GM23248 (cell line): ENCODE data around the gene SRSF7. TPM values are rescaled to one million over a fixed set of nuclear protein-coding genes. Genes with fewer than 3 reads are reported as not detected.

Source experiments
- DNase-seq: peaks from one replicate; pipeline ENCODE4 v3.0.0-alpha.2; 2015
- H2AFZ ChIP-seq: fragments of 200-600 bp; sonication (generic); 2 replicates; pipeline ENCODE4 v1.6.1; 2016; ENCODE audit warnings: antibody characterized with exemption
- H3F3A ChIP-seq: fragments of 200-600 bp; sonication (generic); 2 replicates; pipeline ENCODE4 v1.6.1; 2016; ENCODE audit warnings: mild to moderate bottlenecking, antibody characterized with exemption, mixed run types; ENCODE audit not compliant: insufficient read depth
- H3K27ac ChIP-seq: fragments of 200-600 bp; sonication (generic); 2 replicates; pipeline ENCODE4 v1.5.1; 2016; ENCODE audit warnings: mild to moderate bottlenecking
- H3K27me3 ChIP-seq: fragments of 200-600 bp; sonication (generic); replicated peaks from 2 replicates; pipeline ENCODE4 v1.6.1; 2016; ENCODE audit warnings: mild to moderate bottlenecking; ENCODE audit not compliant: insufficient read depth
- H3K36me3 ChIP-seq: fragments of 200-600 bp; sonication (generic); 2 replicates; pipeline ENCODE4 v1.6.1; 2016; ENCODE audit warnings: low read depth, mild to moderate bottlenecking
- H3K4me1 ChIP-seq: fragments of 200-600 bp; sonication (generic); 2 replicates; pipeline ENCODE4 v1.6.1; 2016; ENCODE audit warnings: mild to moderate bottlenecking; ENCODE audit not compliant: insufficient read depth
- H3K4me2 ChIP-seq: fragments of 200-600 bp; sonication (generic); one replicate; pipeline ENCODE4 v1.6.1; 2016; ENCODE audit warnings: mild to moderate bottlenecking; ENCODE audit not compliant: unreplicated experiment
- H3K4me3 ChIP-seq: fragments of 200-600 bp; sonication (generic); 2 replicates; pipeline ENCODE4 v1.5.1; 2016; ENCODE audit warnings: mild to moderate bottlenecking
- H3K79me2 ChIP-seq: fragments of 200-600 bp; sonication (generic); 2 replicates; pipeline ENCODE4 v1.6.1; 2016; ENCODE audit warnings: mild to moderate bottlenecking; ENCODE audit not compliant: insufficient read depth
- H3K9ac ChIP-seq: fragments of 200-600 bp; sonication (generic); 2 replicates; pipeline ENCODE4 v1.6.1; 2016; ENCODE audit warnings: mild to moderate bottlenecking
- H3K9me2 ChIP-seq: fragments of 200-600 bp; sonication (generic); 2 replicates; pipeline ENCODE4 v1.6.1; 2016; ENCODE audit warnings: mixed run types, mild to moderate bottlenecking, moderate library complexity; ENCODE audit not compliant: insufficient read depth
- H3K9me3 ChIP-seq: fragments of 200-600 bp; sonication (generic); one replicate; pipeline ENCODE4 v1.6.1; 2017; ENCODE audit warnings: low read depth
- H4K20me1 ChIP-seq: fragments of 200-600 bp; sonication (generic); 2 replicates; pipeline ENCODE4 v1.6.0; 2016; ENCODE audit not compliant: insufficient read depth
- EZH2 ChIP-seq: fragments of 200-600 bp; sonication (generic); IDR thresholded peaks from 2 replicates; pipeline ENCODE4 v1.6.1; 2018; ENCODE audit warnings: antibody characterized with exemption, mild to moderate bottlenecking; ENCODE audit not compliant: insufficient read depth, poor library complexity, severe bottlenecking
- EZH2phosphoT487 ChIP-seq: fragments of 200-600 bp; sonication (generic); IDR thresholded peaks from 2 replicates; pipeline ENCODE4 v1.6.1; 2018; ENCODE audit warnings: antibody characterized with exemption, moderate library complexity, mild to moderate bottlenecking, low read depth; ENCODE audit not compliant: insufficient read depth
- WGBS, 2 experiments: methylation state at CpG; one replicate each; pipeline ENCODE4 v1.1.6; 2015 to 2017; ENCODE audit warnings: low lambda C conversion rate in 2 of 2, low coverage in 1 of 2; ENCODE audit errors: missing lambda C conversion rate in 2 of 2; 5-methylcytosine and 5-hydroxymethylcytosine counted together
- in situ Hi-C: fragments of 300-500 bp; cut with MboI; formaldehyde crosslinking; loops from 2 replicates; pipeline ENCODE4 v1.15.0; 2020
- polyA plus RNA-seq: library from polyadenylated mRNA; unstranded; fragments of >200 nt; fragmentation: Nextera tagmentation; extraction: Ambion mirVana; gene quantifications from 2 replicates; pipeline ENCODE4 v1.2.1, GENCODE V29; 2016
- total RNA-seq: library from RNA; depleted of rRNA; stranded (reverse); fragments of >200 nt; shearing (Covaris generic); gene quantifications from 2 replicates; pipeline ENCODE4 v1.2.3, GENCODE V29; 2014

The SRSF7 gene
- total and polyA plus RNA-seq, 2 experiments from 2014 or later = 86.5 to 156 TPM

DNA sequence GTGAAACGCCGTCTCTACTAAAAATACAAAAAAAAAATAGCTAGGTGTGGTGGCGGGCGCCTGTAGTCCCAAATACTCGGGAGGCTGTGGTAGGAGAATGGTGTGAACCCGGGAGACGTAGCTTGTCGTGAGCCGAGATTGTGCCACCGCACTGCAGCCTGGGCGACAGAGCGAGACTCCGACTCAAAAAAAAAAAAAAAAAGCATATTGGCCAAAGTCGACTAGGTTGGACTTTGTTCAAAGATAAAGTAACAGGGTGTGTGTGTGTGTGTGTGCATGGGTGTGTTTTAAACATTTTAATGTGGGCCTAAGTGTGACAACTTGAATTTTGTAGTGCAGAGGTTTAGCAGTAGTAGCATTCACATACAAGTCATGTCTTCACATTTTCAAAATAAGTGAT, 38.5 kb upstream of the SRSF7 start:
- H3K4me1 ChIP-seq = no peaks in the 10 kb centered on the region
- no peaks in the 10 kb centered on the region for H3K27me3 ChIP-seq
- no peaks in the 10 kb centered on the region for H3K36me3 ChIP-seq
- H2AFZ ChIP-seq = no peak overlapping the region
- in situ Hi-C loops = no loop called here
- H3K9me2 ChIP-seq = no peaks in the 10 kb centered on the region
- no peaks in the 10 kb centered on the region for H3K9me3 ChIP-seq
- WGBS, 2 experiments = 93 to 94% methylated on average over 14 of the region's 14 CpGs
- no peaks in the 10 kb centered on the region for H3F3A ChIP-seq
- TF ChIP-seq EZH2phosphoT487 (no peak), EZH2 (no peak)
- no peak overlapping the region for H3K9ac ChIP-seq
- no peaks in the 10 kb centered on the region for H4K20me1 ChIP-seq
- H3K27ac ChIP-seq = no peak overlapping the region
- H3K79me2 ChIP-seq = no peaks in the 10 kb centered on the region
- DNase-seq = no peak
- H3K4me2 ChIP-seq = no peak overlapping the region
- no peak overlapping the region for H3K4me3 ChIP-seq

GRCh38 chr2:38788306-38788705, 37.1 kb upstream of the SRSF7 start:
- TF ChIP-seq EZH2 (no peak), EZH2phosphoT487 (no peak)
- Histone ChIP-seq H3K4me1 (no peaks in the 10 kb centered on the region), H3K27ac (no peak overlapping the region), H3K4me2 (no peak overlapping the region), H2AFZ (no peak overlapping the region), H3K4me3 (no peak overlapping the region), H3K9me2 (no peaks in the 10 kb centered on the region), H3K27me3 (no peaks in the 10 kb centered on the region), H4K20me1 (no peaks in the 10 kb centered on the region), H3K79me2 (no peaks in the 10 kb centered on the region), H3K9me3 (no peaks in the 10 kb centered on the region), H3K9ac (no peak overlapping the region), H3K36me3 (no peaks in the 10 kb centered on the region), H3F3A (no peaks in the 10 kb centered on the region)
- 91 to 93% methylated on average over 6 of the region's 6 CpGs for WGBS, 2 experiments
- no peak for DNase-seq
- in situ Hi-C loops = no loop called here

DNA sequence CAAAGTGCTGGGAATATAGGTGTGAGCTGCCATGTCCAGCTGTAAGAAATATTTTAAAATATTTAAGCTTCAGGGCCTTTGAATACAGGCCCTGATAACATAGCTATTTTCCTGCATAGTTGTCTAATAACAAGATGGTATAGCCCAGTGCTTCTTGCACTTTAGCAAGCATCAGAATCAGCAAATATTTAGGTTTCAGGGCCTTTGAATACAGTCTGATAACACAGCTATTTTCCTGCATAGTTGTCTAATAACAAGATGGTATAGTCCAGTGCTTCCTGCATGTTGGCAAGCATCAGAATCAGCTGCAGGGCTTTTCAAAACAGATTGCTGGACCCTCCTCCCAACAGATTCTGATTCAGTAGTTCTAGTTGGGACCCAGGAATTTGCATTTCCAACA, 32.4 kb upstream of the SRSF7 start:
- Histone ChIP-seq H3K9me2 (no peaks in the 10 kb centered on the region), H3K36me3 (peaks cover 9% of the 10 kb centered on the region; the same call in 1 of the 2 replicates), H3K4me3 (no peak overlapping the region), H3K27me3 (no peaks in the 10 kb centered on the region), H3K9me3 (no peaks in the 10 kb centered on the region), H3K4me2 (no peak overlapping the region), H4K20me1 (no peaks in the 10 kb centered on the region), H3K9ac (no peak overlapping the region), H3K4me1 (no peaks in the 10 kb centered on the region), H3F3A (no peaks in the 10 kb centered on the region), H3K27ac (no peak overlapping the region), H3K79me2 (peaks cover 6% of the 10 kb centered on the region), H2AFZ (no peak overlapping the region)
- TF ChIP-seq EZH2phosphoT487 = no peak
- TF ChIP-seq EZH2 = no peak
- no peak for DNase-seq
- in situ Hi-C loops = no loop called here

GRCh38 chr2:38778687-38779082, 27.5 kb upstream of the SRSF7 start:
- TF ChIP-seq EZH2 = no peak
- TF ChIP-seq EZH2phosphoT487 = no peak
- in situ Hi-C loops = no loop called here
- WGBS, 2 experiments = 14 to 18% methylated on average over 8 of the region's 8 CpGs
- H3K4me2 ChIP-seq = peak overlapping the region; percentile 95
- no peaks in the 10 kb centered on the region for H3K9me3 ChIP-seq
- no peaks in the 10 kb centered on the region for H4K20me1 ChIP-seq
- H3K27ac ChIP-seq = peak overlapping the region; percentile 70; the same call in 1 of the 2 replicates
- H3K79me2 ChIP-seq = peaks cover 10% of the 10 kb centered on the region
- no peaks in the 10 kb centered on the region for H3F3A ChIP-seq
- peaks cover 9% of the 10 kb centered on the region; the same call in 1 of the 2 replicates for H3K36me3 ChIP-seq
- DNase-seq = no peak
- H3K9ac ChIP-seq = peak overlapping the region; percentile 88
- H2AFZ ChIP-seq = peak overlapping the region; percentile 100
- no peaks in the 10 kb centered on the region for H3K4me1 ChIP-seq
- no peaks in the 10 kb centered on the region for H3K9me2 ChIP-seq
- no peaks in the 10 kb centered on the region for H3K27me3 ChIP-seq
- H3K4me3 ChIP-seq = peak overlapping the region; percentile 89

DNA sequence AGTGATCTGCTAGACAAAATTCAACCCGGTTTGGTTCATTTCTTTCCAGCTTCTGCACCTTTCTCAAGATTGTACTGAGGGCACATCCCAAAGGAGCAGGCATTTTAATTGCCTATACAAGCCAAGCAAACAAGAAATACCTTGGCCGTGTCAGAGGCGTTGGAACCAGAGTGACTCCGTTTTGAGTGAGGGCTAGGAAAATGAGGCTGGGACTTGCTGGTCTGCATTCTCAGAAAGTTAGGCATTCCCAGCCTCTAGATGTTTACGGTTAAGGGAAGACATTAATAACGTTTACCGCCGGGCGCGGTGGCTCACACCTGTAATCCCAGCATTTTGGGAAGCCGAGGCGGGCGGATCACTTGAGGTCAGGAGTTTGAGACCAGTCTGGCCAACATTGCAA, 25.4 kb upstream of the SRSF7 start:
- no peak overlapping the region for H3K9ac ChIP-seq
- DNase-seq = no peak
- no peaks in the 10 kb centered on the region for H3K27me3 ChIP-seq
- H3K36me3 ChIP-seq = 0 out of 2 replicates have a peak, but pooled peaks cover 6% of the 10 kb centered on the region
- TF ChIP-seq EZH2phosphoT487 (no peak), EZH2 (no peak)
- no peak overlapping the region for H3K4me3 ChIP-seq
- H3K9me3 ChIP-seq = no peaks in the 10 kb centered on the region
- H3K4me1 ChIP-seq = no peaks in the 10 kb centered on the region
- H3K27ac ChIP-seq = no peak overlapping the region
- in situ Hi-C loops = no loop called here
- H3K79me2 ChIP-seq = peaks cover 10% of the 10 kb centered on the region
- no peaks in the 10 kb centered on the region for H3K9me2 ChIP-seq
- H3F3A ChIP-seq = 0 out of 2 replicates have a peak, but pooled peaks cover 4% of the 10 kb centered on the region
- H4K20me1 ChIP-seq = no peaks in the 10 kb centered on the region
- H2AFZ ChIP-seq = no peak overlapping the region
- no peak overlapping the region for H3K4me2 ChIP-seq
- WGBS, 2 experiments = 85 to 87% methylated on average over 13 of the region's 13 CpGs
